LNCAP (cell line): ENCODE data around the gene SLC5A9.

ENCODE experiments used
- CTCF ChIP-seq: fragments of 450-650 bp; IDR thresholded peaks from 2 replicates; pipeline ENCODE4 v1.5.1; 2017; ENCODE audit warnings: mild to moderate bottlenecking

Gene SLC5A9

GRCh38 chr1:48249868-48250267 is 27.4 kb downstream of the SLC5A9 start:
- peak; percentile 8; the same call in 1 of the 2 replicates for TF ChIP-seq CTCF

- no peak for TF ChIP-seq CTCF
These were observed 28.1 kb downstream of the SLC5A9 start for GRCh38 chr1:48250572-48250971.

- TF ChIP-seq CTCF = no peak
These were observed 28.8 kb downstream of the SLC5A9 start for GRCh38 chr1:48251323-48251722.

GRCh38 chr1:48251821-48252220 is 29.3 kb downstream of the SLC5A9 start:
- no peak for TF ChIP-seq CTCF

GRCh38 chr1:48254254-48254653 is 31.7 kb downstream of the SLC5A9 start:
- no peak for TF ChIP-seq CTCF

GRCh38 chr1:48258106-48258505 is 35.6 kb downstream of the SLC5A9 start:
- no peak for TF ChIP-seq CTCF

- TF ChIP-seq CTCF = no peak
These were observed 39.4 kb downstream of the SLC5A9 start for GRCh38 chr1:48261881-48262400.

GRCh38 chr1:48263041-48263440 is 40.5 kb downstream of the SLC5A9 start:
- no peak for TF ChIP-seq CTCF
